ENCODE measurements around the gene RABGAP1L. TPM values are rescaled to one million over a fixed set of nuclear protein-coding genes. Genes with fewer than 3 reads are reported as not detected.

Gene RABGAP1L
- total RNA-seq, 4 donors from 2014 or later = 170 to 282 (median 182) TPM

GRCh38 chr1:174352883-174353608, 193.7 kb downstream of the RABGAP1L start:
- TF ChIP-seq CTCF (IDR thresholded peaks at IDR 0.05) = no peak
- no peak for TF ChIP-seq POLR2A (IDR thresholded peaks at IDR 0.05)

GRCh38 chr1:174358344-174358743, 199.0 kb downstream of the RABGAP1L start:
- Histone ChIP-seq H3K36me3 (no peaks in the 10 kb centered on the region), H3K4me1 (no peaks in the 10 kb centered on the region), H3K4me3 (no peak overlapping the region), H3K27me3 (no peaks in the 10 kb centered on the region), H3K9me3 (no peaks in the 10 kb centered on the region), H3K27ac (no peak overlapping the region)
- no peak for DNase-seq
- TF ChIP-seq CTCF (IDR thresholded peaks at IDR 0.05) = no peak
- no peak for TF ChIP-seq POLR2A (IDR thresholded peaks at IDR 0.05)

More at GRCh38 chr1:174352883-174353608, 193.7 kb downstream of the RABGAP1L start:
- no peaks in the 10 kb centered on the region for H3K9me3 ChIP-seq
- no peak for DNase-seq
- no peaks in the 10 kb centered on the region for H3K36me3 ChIP-seq
- no peak overlapping the region for H3K4me3 ChIP-seq
- no peaks in the 10 kb centered on the region for H3K27me3 ChIP-seq
- no peaks in the 10 kb centered on the region for H3K4me1 ChIP-seq
- H3K27ac ChIP-seq = no peak overlapping the region

- Histone ChIP-seq H3K9me3 (no peaks in the 10 kb centered on the region), H3K27me3 (no peaks in the 10 kb centered on the region), H3K4me1 (no peaks in the 10 kb centered on the region), H3K27ac (no peak overlapping the region), H3K36me3 (no peaks in the 10 kb centered on the region), H3K4me3 (no peak overlapping the region)
- no peak for DNase-seq
- TF ChIP-seq POLR2A (IDR thresholded peaks at IDR 0.05) (no peak), CTCF (IDR thresholded peaks at IDR 0.05) (no peak)
These were observed 199.6 kb downstream of the RABGAP1L start for GRCh38 chr1:174358786-174359453.

- H3K4me3 ChIP-seq = no peak overlapping the region
- H3K36me3 ChIP-seq = no peaks in the 10 kb centered on the region
- no peak for DNase-seq
- no peaks in the 10 kb centered on the region for H3K4me1 ChIP-seq
- no peak overlapping the region for H3K27ac ChIP-seq
- TF ChIP-seq POLR2A (IDR thresholded peaks at IDR 0.05) (no peak), CTCF (IDR thresholded peaks at IDR 0.05) (no peak)
- H3K9me3 ChIP-seq = no peaks in the 10 kb centered on the region
- H3K27me3 ChIP-seq = no peaks in the 10 kb centered on the region
These were observed 200.1 kb downstream of the RABGAP1L start for GRCh38 chr1:174359454-174359805.

- no peaks in the 10 kb centered on the region for H3K36me3 ChIP-seq
- no peak overlapping the region for H3K4me3 ChIP-seq
- no peak for DNase-seq
- no peaks in the 10 kb centered on the region for H3K27me3 ChIP-seq
- no peaks in the 10 kb centered on the region for H3K9me3 ChIP-seq
- H3K27ac ChIP-seq = no peak overlapping the region
- no peak for TF ChIP-seq POLR2A (IDR thresholded peaks at IDR 0.05)
- TF ChIP-seq CTCF (IDR thresholded peaks at IDR 0.05) = no peak
- H3K4me1 ChIP-seq = no peaks in the 10 kb centered on the region
These were observed 205.8 kb downstream of the RABGAP1L start for GRCh38 chr1:174364996-174365736.

Measured in Peyer's patch (tissue), 4 donors.